22Rv1 (cell line): ENCODE data around the gene SLC8A3.

Experiments used
- ZFX ChIP-seq: fragments of 450-650 bp; IDR thresholded peaks from 2 replicates; pipeline ENCODE4 v1.6.1; 2017; ENCODE audit warnings: antibody characterized with exemption, borderline replicate concordance
- TF ChIP-seq, protein P1 (sequence below): fragments of 450-650 bp; IDR thresholded peaks from 2 replicates; pipeline ENCODE4 v1.5.1; 2017; ENCODE audit warnings: mild to moderate bottlenecking

DNA sequence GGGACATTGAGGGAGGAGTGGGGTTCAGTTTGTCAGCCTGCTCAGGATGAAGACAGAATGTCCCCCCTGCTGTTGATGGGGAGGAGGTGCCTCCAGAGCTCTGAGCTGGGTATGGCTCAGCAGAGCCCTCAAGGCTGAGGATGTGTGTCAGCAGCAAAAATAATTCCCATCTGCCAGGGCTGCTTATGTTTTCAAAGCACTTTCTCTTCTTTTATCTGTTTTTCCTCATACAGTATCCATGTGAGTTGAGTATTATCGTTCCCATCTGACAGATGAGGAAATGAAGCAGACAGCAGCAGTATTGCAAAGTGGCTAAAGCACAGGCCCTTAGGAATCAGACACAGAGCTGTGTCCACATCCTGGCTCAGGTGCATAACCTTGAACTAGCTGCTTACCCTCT is 94.1 kb downstream of the SLC8A3 start:
- TF ChIP-seq, protein P1, sequence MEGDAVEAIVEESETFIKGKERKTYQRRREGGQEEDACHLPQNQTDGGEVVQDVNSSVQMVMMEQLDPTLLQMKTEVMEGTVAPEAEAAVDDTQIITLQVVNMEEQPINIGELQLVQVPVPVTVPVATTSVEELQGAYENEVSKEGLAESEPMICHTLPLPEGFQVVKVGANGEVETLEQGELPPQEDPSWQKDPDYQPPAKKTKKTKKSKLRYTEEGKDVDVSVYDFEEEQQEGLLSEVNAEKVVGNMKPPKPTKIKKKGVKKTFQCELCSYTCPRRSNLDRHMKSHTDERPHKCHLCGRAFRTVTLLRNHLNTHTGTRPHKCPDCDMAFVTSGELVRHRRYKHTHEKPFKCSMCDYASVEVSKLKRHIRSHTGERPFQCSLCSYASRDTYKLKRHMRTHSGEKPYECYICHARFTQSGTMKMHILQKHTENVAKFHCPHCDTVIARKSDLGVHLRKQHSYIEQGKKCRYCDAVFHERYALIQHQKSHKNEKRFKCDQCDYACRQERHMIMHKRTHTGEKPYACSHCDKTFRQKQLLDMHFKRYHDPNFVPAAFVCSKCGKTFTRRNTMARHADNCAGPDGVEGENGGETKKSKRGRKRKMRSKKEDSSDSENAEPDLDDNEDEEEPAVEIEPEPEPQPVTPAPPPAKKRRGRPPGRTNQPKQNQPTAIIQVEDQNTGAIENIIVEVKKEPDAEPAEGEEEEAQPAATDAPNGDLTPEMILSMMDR, result no peak
- TF ChIP-seq ZFX, result no peak
